ENCODE data around the gene SAMD4B. TPM values are rescaled to one million over a fixed set of nuclear protein-coding genes. Genes with fewer than 3 reads are reported as not detected.
"Not testable (repeated sequence)": the region's sequence is repeated elsewhere in the genome, so short reads cannot be mapped to it uniquely, and the experiment has no call there.

Gene SAMD4B
- total RNA-seq, 1 donor from 2014 or later: 60.7 TPM

GRCh38 chr19:39375929-39376328 lies 33.7 kb downstream of the SAMD4B start:
- no peak overlapping the region for H3K27ac Mint-ChIP-seq
- POLR2A ChIA-PET: interaction anchor here (1.1 kb wide), 1 partner anchor 15 kb away, joined by 3 read pairs; the partner anchor contains the start of gene MED29

GRCh38 chr19:39377373-39378362 lies 35.4 kb downstream of the SAMD4B start:
- intact Hi-C loops (cut with micrococcal nuclease): no loop called here
- no peak for ATAC-seq (ENCODE audit: low read depth)
- Mint-ChIP-seq H3K27me3 (no peaks in the 10 kb centered on the region), H3K4me3 (no peak overlapping the region), H3K36me3 (ENCODE audit: low read depth) (peaks cover 82% of the 10 kb centered on the region), H3K4me1 (no peaks in the 10 kb centered on the region), H3K27ac (no peak overlapping the region), H3K9me3 (no peaks in the 10 kb centered on the region)
- DNase-seq: no peak
- POLR2A ChIA-PET: no interaction called here
- CTCF ChIA-PET: interaction anchor here (1.1 kb wide), 1 partner anchor 24 kb away, joined by 3 read pairs; no protein-coding TSS in a partner anchor
- TF ChIP-seq CTCF (IDR thresholded peaks at IDR 0.05): no peak

More at GRCh38 chr19:39375929-39376328, 33.7 kb downstream of the SAMD4B start:
- CTCF ChIA-PET: no interaction called here
- intact Hi-C loops (cut with micrococcal nuclease): no loop called here
- Mint-ChIP-seq H3K9me3 (no peaks in the 10 kb centered on the region), H3K4me1 (no peaks in the 10 kb centered on the region), H3K36me3 (ENCODE audit: low read depth) (peaks cover 76% of the 10 kb centered on the region), H3K4me3 (no peak overlapping the region), H3K27me3 (no peaks in the 10 kb centered on the region)
- ATAC-seq (ENCODE audit: low read depth): no peak
- DNase-seq: no peak
- no peak for TF ChIP-seq CTCF (IDR thresholded peaks at IDR 0.05)

- H3K9me3 Mint-ChIP-seq; H3K27ac Mint-ChIP-seq; H3K27me3 Mint-ChIP-seq; intact Hi-C loops (cut with micrococcal nuclease); DNase-seq; ATAC-seq (ENCODE audit: low read depth); POLR2A ChIA-PET; H3K4me1 Mint-ChIP-seq; H3K4me3 Mint-ChIP-seq; CTCF ChIA-PET: not testable (repeated sequence)
- H3K36me3 Mint-ChIP-seq (ENCODE audit: low read depth): peaks cover 92% of the 10 kb centered on the region
These were observed 37.1 kb downstream of the SAMD4B start for GRCh38 chr19:39379366-39379765.

GRCh38 chr19:39379865-39380396 lies 37.7 kb downstream of the SAMD4B start:
- Mint-ChIP-seq H3K36me3 (ENCODE audit: low read depth) (peaks cover 93% of the 10 kb centered on the region), H3K4me3 (no peak overlapping the region), H3K4me1 (no peaks in the 10 kb centered on the region), H3K9me3 (no peaks in the 10 kb centered on the region), H3K27me3 (no peaks in the 10 kb centered on the region), H3K27ac (no peak overlapping the region)
- ChIA-PET CTCF (no interaction called here), POLR2A (no interaction called here)
- no peak for TF ChIP-seq CTCF (IDR thresholded peaks at IDR 0.05)
- ATAC-seq (ENCODE audit: low read depth): no peak
- intact Hi-C loops (cut with micrococcal nuclease): no loop called here
- no peak for DNase-seq

GRCh38 chr19:39380521-39381502 lies 38.6 kb downstream of the SAMD4B start:
- POLR2A ChIA-PET: no interaction called here
- intact Hi-C loops (cut with micrococcal nuclease): no loop called here
- H3K27me3 Mint-ChIP-seq: no peaks in the 10 kb centered on the region
- ATAC-seq (ENCODE audit: low read depth) (no peak), DNase-seq (no peak)
- CTCF ChIA-PET: no interaction called here
- no peak overlapping the region for H3K4me3 Mint-ChIP-seq
- H3K36me3 Mint-ChIP-seq (ENCODE audit: low read depth): peaks cover 93% of the 10 kb centered on the region
- no peaks in the 10 kb centered on the region for H3K9me3 Mint-ChIP-seq
- H3K27ac Mint-ChIP-seq: no peak overlapping the region
- TF ChIP-seq CTCF (IDR thresholded peaks at IDR 0.05): no peak
- peaks cover 5% of the 10 kb centered on the region for H3K4me1 Mint-ChIP-seq

All from activated B cell treated with CpG ODN at 0.5 μM for 24 hours (primary cell).